BLaER1 (cell line): ENCODE data around the gene SLC52A3.

Experiments used
- H3K27ac ChIP-seq: shearing (Covaris generic); formaldehyde crosslinking; 2 replicates; pipeline ENCODE4 v1.8.1; 2022
- H3K27me3 ChIP-seq: shearing (Covaris generic); formaldehyde crosslinking; 2 replicates; pipeline ENCODE4 v1.8.1; 2022
- H3K36me3 ChIP-seq: shearing (Covaris generic); formaldehyde crosslinking; 2 replicates; pipeline ENCODE4 v1.8.1; 2022
- H3K4me1 ChIP-seq: shearing (Covaris generic); formaldehyde crosslinking; 2 replicates; pipeline ENCODE4 v1.8.1; 2022
- H3K4me2 ChIP-seq: shearing (Covaris generic); formaldehyde crosslinking; 2 replicates; pipeline ENCODE4 v1.8.1; 2022
- H3K4me3 ChIP-seq: shearing (Covaris generic); formaldehyde crosslinking; 2 replicates; pipeline ENCODE4 v1.8.1; 2022
- H3K9ac ChIP-seq: shearing (Covaris generic); formaldehyde crosslinking; 2 replicates; pipeline ENCODE4 v1.8.1; 2022
- H3K9me3 ChIP-seq: shearing (Covaris generic); formaldehyde crosslinking; 2 replicates; pipeline ENCODE4 v1.8.1; 2022
- H4K20me1 ChIP-seq: shearing (Covaris generic); formaldehyde crosslinking; 2 replicates; pipeline ENCODE4 v1.8.1; 2022
- Cebpa-rat ChIP-seq: shearing (Covaris generic); IDR thresholded peaks from 2 replicates; pipeline ENCODE4 v1.8.1; 2022

Gene SLC52A3

GRCh38 chr20:753897-754635 is 14.2 kb downstream of the SLC52A3 start:
- no peaks in the 10 kb centered on the region for H4K20me1 ChIP-seq
- no peak overlapping the region for H3K9ac ChIP-seq
- H3K9me3 ChIP-seq: no peaks in the 10 kb centered on the region
- H3K27me3 ChIP-seq: no peaks in the 10 kb centered on the region
- no peak overlapping the region for H3K4me3 ChIP-seq
- no peak overlapping the region for H3K4me2 ChIP-seq
- no peaks in the 10 kb centered on the region for H3K36me3 ChIP-seq
- H3K4me1 ChIP-seq: peaks cover 37% of the 10 kb centered on the region
- no peak for TF ChIP-seq Cebpa-rat
- H3K27ac ChIP-seq: no peak overlapping the region

- Histone ChIP-seq H3K27ac (no peak overlapping the region), H3K27me3 (no peaks in the 10 kb centered on the region)
Observed at GRCh38 chr20:753136-753535, 15.2 kb downstream of the SLC52A3 start.

GRCh38 chr20:752291-752690 is 16.0 kb downstream of the SLC52A3 start:
- no peak overlapping the region for H3K27ac ChIP-seq
- H3K27me3 ChIP-seq: no peaks in the 10 kb centered on the region
- H3K9ac ChIP-seq: no peak overlapping the region
- peaks cover 29% of the 10 kb centered on the region for H3K4me1 ChIP-seq
- no peak overlapping the region for H3K4me3 ChIP-seq
- no peaks in the 10 kb centered on the region for H3K9me3 ChIP-seq
- no peak overlapping the region for H3K4me2 ChIP-seq
- H4K20me1 ChIP-seq: no peaks in the 10 kb centered on the region
- TF ChIP-seq Cebpa-rat: no peak
- no peaks in the 10 kb centered on the region for H3K36me3 ChIP-seq

More at GRCh38 chr20:753136-753535, 15.2 kb downstream of the SLC52A3 start:
- peak overlapping the region; percentile 1; the same call in 1 of the 2 replicates for H3K4me2 ChIP-seq
- H3K36me3 ChIP-seq: no peaks in the 10 kb centered on the region
- no peak overlapping the region for H3K4me3 ChIP-seq
- TF ChIP-seq Cebpa-rat: no peak
- no peaks in the 10 kb centered on the region for H4K20me1 ChIP-seq
- peaks cover 37% of the 10 kb centered on the region for H3K4me1 ChIP-seq
- no peaks in the 10 kb centered on the region for H3K9me3 ChIP-seq
- H3K9ac ChIP-seq: no peak overlapping the region

- Histone ChIP-seq H3K27ac (no peak overlapping the region), H3K4me1 (peaks cover 24% of the 10 kb centered on the region), H3K36me3 (no peaks in the 10 kb centered on the region), H3K4me3 (no peak overlapping the region), H4K20me1 (no peaks in the 10 kb centered on the region), H3K27me3 (no peaks in the 10 kb centered on the region), H3K9ac (no peak overlapping the region), H3K4me2 (no peak overlapping the region), H3K9me3 (no peaks in the 10 kb centered on the region)
- no peak for TF ChIP-seq Cebpa-rat
Observed at GRCh38 chr20:751761-752160, 16.5 kb downstream of the SLC52A3 start.

- no peak overlapping the region for H3K9ac ChIP-seq
- H3K27ac ChIP-seq: no peak overlapping the region
- peaks cover 24% of the 10 kb centered on the region for H3K4me1 ChIP-seq
- no peaks in the 10 kb centered on the region for H3K36me3 ChIP-seq
- peak overlapping the region; percentile 23 for H3K4me2 ChIP-seq
- no peaks in the 10 kb centered on the region for H4K20me1 ChIP-seq
- TF ChIP-seq Cebpa-rat: no peak
- peaks cover 9% of the 10 kb centered on the region for H3K9me3 ChIP-seq
- H3K27me3 ChIP-seq: no peaks in the 10 kb centered on the region
- no peak overlapping the region for H3K4me3 ChIP-seq
Observed at GRCh38 chr20:750801-751200, 17.5 kb downstream of the SLC52A3 start.

- H3K9me3 ChIP-seq: peaks cover 27% of the 10 kb centered on the region
Observed at GRCh38 chr20:745683-746301, 22.5 kb downstream of the SLC52A3 start.

GRCh38 chr20:742156-742555 is 26.1 kb downstream of the SLC52A3 start:
- Histone ChIP-seq H3K27ac (no peak overlapping the region), H3K36me3 (no peaks in the 10 kb centered on the region), H3K27me3 (no peaks in the 10 kb centered on the region), H3K9ac (no peak overlapping the region), H4K20me1 (no peaks in the 10 kb centered on the region), H3K4me1 (peaks cover 9% of the 10 kb centered on the region), H3K4me2 (no peak overlapping the region), H3K4me3 (no peak overlapping the region), H3K9me3 (peaks cover 27% of the 10 kb centered on the region)
- no peak for TF ChIP-seq Cebpa-rat

More at GRCh38 chr20:745683-746301, 22.5 kb downstream of the SLC52A3 start:
- no peak for TF ChIP-seq Cebpa-rat
- Histone ChIP-seq H3K9ac (no peak overlapping the region), H3K4me3 (no peak overlapping the region), H3K36me3 (no peaks in the 10 kb centered on the region), H4K20me1 (no peaks in the 10 kb centered on the region), H3K4me2 (no peak overlapping the region), H3K4me1 (peaks cover 8% of the 10 kb centered on the region), H3K27ac (no peak overlapping the region), H3K27me3 (no peaks in the 10 kb centered on the region)

GRCh38 chr20:741620-742019 is 26.7 kb downstream of the SLC52A3 start:
- Histone ChIP-seq H3K36me3 (no peaks in the 10 kb centered on the region), H3K27me3 (no peaks in the 10 kb centered on the region), H3K9ac (no peak overlapping the region), H4K20me1 (no peaks in the 10 kb centered on the region), H3K9me3 (peaks cover 26% of the 10 kb centered on the region), H3K27ac (no peak overlapping the region), H3K4me1 (peaks cover 14% of the 10 kb centered on the region), H3K4me2 (no peak overlapping the region), H3K4me3 (no peak overlapping the region)
- no peak for TF ChIP-seq Cebpa-rat

- Histone ChIP-seq H3K9me3 (peaks cover 12% of the 10 kb centered on the region), H4K20me1 (no peaks in the 10 kb centered on the region), H3K36me3 (no peaks in the 10 kb centered on the region), H3K27me3 (no peaks in the 10 kb centered on the region), H3K4me2 (no peak overlapping the region), H3K27ac (no peak overlapping the region), H3K9ac (no peak overlapping the region), H3K4me1 (peaks cover 16% of the 10 kb centered on the region), H3K4me3 (no peak overlapping the region)
- TF ChIP-seq Cebpa-rat: no peak
Observed at GRCh38 chr20:740162-740561, 28.1 kb downstream of the SLC52A3 start.

- no peaks in the 10 kb centered on the region for H3K36me3 ChIP-seq
- H3K27ac ChIP-seq: no peak overlapping the region
Observed at GRCh38 chr20:739736-740135, 28.6 kb downstream of the SLC52A3 start.

More at GRCh38 chr20:739736-740135, 28.6 kb downstream of the SLC52A3 start:
- peaks cover 16% of the 10 kb centered on the region for H3K4me1 ChIP-seq
- H3K27me3 ChIP-seq: no peaks in the 10 kb centered on the region
- no peaks in the 10 kb centered on the region for H4K20me1 ChIP-seq
- no peak overlapping the region for H3K4me2 ChIP-seq
- TF ChIP-seq Cebpa-rat: no peak
- peaks cover 7% of the 10 kb centered on the region for H3K9me3 ChIP-seq
- H3K4me3 ChIP-seq: no peak overlapping the region
- no peak overlapping the region for H3K9ac ChIP-seq
